HG03135 (cell line): ENCODE data around the gene ARRB2.

ENCODE experiments used
- ATAC-seq: cut with Tn5 transposase; IDR thresholded peaks from one replicate; pipeline ENCODE4 v1.9.1; 2021; ENCODE audit warnings: mild to moderate bottlenecking, moderate library complexity; ENCODE audit not compliant: unreplicated experiment

The ARRB2 gene

DNA sequence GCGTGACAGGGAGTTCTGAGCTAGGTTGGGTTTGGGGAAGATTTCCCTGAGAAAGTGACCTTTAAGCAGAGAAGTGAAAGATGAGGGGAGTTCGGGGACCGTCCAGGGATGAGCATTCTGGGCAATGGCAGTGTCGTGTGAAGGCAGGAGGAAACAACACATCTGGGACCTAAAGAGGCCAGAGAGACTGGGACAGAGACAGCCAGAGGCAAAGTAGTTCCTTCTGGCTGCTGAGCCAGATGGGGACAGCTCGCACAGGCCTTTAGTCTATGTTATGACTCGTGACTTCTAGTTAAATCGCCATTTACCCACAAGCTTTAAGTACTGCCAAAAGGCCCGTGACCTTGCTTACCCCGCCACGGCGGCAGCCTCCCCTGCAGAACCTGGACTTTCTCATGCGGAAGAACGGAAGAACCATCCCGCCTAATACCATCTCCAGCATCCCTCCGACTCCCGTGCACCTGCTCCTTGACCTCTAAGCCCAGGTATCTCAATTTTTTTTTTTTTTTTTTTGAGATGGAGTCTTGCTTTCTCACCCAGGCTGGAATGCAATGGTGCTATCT, 12.3 kb downstream of the ARRB2 start:
- no peak for ATAC-seq

DNA sequence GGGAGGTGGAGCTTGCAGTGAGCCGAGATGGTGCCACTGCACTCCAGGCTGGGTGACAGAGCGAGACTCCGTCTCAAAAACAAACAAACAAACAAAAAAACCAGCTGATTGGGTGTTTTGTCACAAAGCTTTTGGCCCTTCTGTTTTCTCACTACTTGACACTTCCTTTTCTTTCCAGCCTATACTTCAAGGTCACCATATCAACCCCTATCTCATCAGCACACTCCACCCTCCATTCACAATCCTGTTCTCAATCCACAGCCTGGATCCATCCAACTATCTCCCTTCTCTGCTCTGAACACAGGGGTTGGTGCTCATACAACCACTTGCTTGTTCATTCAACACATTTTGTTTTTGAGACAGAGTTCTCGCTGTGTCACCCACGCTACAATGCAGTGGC, 14.2 kb downstream of the ARRB2 start:
- no peak for ATAC-seq

DNA sequence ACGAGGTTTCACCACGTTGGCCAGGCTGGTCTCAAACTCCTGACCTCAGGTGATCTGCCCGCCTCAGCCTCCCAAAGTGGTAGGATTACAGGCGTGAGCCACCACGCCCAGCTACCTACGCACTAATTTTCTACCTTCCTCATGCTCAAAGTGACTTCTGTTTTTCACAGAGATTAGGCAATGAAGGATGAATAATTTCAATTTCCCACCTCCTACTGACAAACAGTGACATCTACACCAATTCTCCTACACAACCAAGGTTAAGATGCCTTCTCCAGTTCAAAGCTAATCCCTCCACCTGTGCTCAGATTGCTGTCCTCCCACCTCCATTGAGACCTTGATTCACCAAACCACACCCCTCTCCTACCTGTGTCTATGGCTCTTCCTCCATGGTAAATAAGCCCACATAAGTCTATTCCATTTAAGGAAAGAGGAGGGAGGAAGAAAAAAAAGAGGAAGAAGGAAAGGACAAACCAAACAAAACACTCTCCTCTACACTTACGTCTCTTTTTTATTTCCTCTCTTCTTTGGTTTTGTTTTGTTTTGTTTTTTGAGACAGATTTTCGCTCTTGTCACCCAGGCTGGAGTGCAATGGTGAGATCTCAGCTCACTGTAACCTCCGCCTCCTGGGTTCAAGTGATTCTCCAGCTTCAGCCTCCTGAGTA, 15.3 kb downstream of the ARRB2 start:
- no peak for ATAC-seq

DNA sequence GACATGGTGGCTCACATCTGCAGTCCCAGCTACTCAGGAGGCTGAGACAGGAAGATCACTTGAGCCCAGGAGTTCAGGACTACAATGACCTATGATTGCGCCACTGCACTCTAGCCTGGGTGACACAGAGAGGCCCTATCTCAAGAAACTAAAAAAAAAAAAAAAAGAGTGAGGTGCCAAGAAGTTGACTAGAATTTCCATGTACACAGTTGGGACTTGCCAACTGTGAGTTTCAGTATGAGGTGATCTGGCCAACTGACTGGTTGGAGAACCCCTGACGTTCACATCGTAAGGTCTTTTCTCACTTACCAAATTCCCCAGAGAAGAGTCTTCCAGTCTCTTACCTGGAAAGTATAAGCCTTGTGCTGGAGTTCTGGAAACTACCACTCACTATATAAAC, 17.7 kb downstream of the ARRB2 start:
- ATAC-seq, result no peak

DNA sequence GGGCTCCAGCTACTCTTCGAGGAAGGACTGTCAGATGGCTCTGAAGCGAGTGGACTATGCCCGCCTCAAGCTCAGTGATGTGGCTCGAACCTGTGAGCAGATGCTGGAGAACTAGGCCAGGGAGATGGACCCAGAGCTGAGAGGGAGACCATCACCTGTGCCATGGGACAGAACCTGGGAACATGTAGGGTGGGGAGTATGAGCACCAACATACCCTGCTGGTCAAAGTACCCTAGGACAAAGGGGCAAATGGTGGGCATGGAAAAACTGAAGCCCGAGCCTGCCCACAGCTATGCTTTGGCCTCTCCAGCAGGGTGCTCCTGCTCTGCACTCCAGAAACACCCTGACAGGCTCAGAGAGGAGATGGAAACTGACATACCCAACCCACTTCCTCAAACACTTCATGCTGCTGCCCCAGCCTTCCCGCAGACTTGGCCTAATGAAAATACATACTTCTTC, 22.7 kb downstream of the ARRB2 start:
- no peak for ATAC-seq

DNA sequence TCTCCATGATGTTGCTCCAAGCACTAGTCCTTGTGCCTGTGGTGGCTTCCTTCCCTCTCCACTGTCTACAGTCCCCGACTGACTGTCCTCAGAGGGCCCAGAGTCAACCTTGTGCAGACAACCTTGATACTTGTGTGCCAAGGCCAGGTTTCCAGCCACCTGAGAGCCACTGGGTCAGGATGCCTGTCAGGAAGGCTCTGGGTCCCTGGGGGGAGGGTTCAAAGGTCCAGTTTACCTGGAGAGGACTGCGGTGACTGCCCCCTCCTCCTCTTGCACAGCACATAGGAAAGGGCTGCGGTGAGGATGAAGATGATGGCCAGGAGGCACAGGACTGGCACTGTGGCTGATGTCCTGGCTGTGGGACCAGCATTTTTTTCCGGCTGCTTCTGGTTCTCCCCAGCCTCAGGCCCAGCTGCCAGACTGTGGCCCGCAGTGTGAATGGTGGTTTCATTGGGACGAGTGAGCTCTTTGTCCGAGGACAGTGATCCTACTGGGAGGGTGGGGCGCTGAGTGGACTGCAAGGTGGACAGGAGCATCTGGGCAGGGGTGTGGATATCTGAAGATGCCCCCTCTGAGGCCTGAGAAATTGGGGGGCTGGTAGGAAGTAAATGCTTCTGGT, 24.5 kb downstream of the ARRB2 start:
- ATAC-seq, result no peak

DNA sequence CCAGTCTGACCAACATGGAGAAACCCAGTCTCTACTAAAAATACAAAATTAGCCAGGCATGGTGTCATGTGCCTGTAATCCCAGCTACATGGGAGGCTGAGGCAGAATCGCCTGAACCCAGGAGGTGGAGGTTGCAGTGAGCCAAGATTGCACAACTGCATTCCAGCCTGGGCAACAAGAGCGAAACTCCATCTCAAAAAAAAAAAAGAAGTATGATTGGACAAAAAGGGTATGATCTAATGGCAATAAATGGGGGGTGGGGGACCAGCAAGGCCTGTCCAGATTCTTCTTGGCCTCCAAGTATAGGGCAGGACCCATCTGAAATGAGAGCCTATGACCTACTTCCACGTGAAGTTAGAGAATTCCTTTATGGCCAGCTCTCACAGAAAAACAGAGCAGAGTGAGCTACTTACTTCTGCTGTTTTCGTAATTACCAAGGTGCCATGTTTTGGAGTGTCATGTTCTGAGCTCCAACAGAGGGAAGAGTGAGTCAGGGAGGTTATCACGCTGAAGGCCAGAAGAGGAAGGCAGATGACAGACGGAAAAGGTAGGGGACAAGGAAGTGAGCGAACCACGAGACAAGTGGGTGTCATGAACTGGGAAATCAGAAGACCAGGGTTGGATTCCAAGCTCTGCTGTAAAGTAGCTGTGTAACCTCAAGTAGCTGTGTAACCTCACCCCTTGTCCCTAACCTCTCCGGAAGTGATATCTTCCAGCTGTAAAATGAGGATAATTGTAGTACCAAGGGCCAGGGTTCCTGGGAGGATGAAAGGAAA, 25.6 kb downstream of the ARRB2 start:
- ATAC-seq, result no peak

DNA sequence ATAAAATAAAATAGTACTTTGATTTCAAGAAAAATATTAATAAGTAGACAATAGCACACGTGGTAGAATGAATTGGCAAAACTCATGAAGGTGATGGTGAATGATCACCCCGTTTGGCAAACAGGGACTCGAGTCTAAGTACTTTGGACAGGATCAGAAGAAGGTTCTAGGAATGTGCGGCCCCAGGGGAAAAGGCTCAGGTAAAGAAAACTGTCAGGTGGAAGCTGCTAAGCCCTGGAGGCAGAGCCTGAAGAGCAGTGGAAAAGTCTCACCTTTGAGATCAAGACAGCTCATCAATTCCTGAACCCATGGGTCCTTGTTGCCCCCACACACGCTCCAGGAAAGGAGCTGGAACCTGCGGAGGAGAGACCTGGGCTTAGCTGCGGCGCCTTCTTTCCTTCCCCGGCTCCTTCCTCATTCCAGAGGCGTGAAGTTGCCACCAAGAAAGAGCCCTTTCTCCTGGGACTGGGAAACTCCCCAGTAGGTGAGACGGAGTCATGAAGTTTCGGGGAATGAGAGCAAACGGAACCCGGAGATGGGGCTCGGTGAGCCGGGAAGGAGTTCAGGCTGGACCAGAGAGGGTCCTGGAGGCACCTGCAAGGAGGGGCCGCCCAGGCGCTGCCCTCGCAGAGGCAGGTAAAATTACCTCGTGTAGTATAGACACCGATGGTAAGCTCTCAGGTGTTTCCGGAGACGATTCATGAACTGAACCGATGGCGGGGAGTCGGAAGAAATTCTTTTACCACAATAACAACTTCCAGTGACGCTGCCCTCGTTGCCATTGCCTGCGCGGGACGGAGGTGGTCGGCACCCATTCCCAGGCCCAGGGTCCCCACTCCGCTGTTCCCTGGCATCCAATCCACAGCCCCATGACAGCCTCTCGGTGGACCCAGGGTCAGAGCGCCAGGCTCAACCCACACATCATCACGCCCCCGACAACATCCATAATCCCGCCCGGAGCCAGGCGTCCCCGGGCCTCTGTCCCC, 28.0 kb downstream of the ARRB2 start:
- no peak for ATAC-seq

DNA sequence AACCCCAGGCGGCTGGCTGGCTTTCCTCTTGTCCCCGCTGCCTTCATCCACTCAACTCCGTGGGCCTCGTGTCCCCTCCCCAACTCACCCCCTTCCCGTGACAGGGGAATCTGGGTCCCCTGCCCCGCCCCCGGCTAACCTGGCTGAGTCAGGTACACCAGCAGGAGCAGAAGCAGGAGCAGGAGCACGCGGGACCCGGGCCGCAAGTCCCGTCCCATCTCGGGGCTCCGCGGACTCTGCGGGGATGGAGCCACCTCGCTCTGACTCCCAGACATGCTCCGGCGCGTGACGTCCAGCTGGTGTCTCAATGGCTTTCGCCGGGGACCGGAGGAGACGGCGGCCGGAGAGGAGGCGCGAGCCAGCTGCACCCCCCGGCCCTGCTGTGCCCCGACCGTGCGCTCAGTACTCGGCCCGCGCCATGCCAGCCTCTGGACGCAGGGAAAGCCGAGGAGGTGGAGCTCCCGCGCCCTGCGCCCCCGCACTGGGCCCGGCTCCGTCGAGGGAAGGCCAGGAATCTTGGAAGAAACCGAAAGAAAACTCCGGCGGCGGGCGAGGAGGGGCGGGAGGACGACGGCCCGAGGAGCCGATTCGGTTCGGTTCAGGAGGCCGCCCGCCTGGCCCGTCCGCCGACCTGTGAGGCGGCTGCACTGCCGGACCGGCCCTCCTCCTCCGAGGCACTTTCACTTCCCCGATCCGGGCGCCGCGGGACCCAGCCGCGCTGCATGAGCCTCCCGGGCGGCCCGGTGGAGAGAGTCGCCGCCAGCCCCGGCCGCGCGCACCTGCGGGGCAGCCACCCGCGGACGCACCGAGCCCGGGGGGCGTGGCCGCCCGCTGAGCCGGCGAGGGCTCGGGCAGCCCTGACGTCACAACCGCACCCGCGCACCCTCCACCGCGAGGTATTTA, 28.9 kb downstream of the ARRB2 start, which contains the start of the genes CXCL16 and ZMYND15:
CXCL16 (minus strand) TSS at position 807 of the 903 bp plus-strand sequence; CDS start at position 218, 589 bp downstream.
ZMYND15 (plus strand) TSS at position 712 of the 903 bp plus-strand sequence. CDS start 716 bp downstream, outside the sequence.
- no peak for ATAC-seq

DNA sequence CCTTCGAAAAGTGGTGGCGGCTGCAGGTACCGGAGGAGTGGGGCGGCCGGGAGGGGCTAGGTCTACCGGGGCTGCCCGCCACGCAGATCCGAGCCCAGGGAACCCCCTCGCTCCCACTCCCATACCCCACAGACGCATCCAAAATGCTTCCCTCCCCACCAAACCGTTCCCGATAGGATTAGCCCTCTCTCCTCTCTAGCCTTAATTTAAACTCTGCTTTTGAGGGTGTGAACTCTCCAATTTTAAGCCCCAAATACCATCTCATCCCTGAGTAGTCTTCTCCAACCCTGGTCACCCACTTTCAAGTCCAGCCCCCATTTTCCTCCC, 29.6 kb downstream of the ARRB2 start:
- no peak for ATAC-seq

DNA sequence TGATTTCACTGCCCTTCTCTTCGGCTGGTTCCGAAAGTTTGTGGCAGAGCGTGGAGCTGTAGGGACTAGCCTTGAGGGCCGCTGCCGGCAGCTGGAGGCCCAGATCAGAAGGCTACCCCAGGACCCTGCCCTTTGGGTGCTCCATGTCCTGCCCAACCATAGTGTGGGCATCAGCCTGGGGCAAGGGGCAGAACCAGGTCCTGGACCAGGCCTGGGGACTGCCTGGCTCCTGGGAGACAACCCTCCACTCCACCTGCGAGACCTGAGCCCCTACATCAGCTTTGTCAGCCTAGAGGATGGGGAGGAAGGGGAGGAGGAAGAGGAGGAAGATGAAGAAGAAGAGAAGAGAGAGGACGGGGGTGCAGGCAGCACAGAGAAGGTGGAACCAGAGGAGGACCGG, 30.2 kb downstream of the ARRB2 start:
- no peak for ATAC-seq

DNA sequence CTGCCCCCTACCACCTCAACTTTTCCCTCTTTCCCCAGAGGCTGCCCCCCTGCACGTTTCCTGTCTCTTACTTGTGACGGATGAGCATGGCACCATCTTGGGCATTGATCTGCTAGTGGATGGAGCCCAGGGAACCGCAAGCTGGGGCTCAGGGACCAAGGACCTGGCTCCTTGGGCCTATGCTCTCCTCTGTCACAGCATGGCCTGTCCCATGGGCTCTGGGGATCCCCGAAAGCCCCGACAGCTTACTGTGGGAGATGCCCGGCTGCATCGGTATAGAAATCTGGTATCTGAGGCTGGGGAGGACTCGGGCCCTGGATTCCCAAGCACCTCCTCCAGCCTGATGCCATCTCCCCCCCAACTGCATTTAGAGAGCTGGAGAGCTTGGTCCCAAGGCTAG, 31.1 kb downstream of the ARRB2 start:
- ATAC-seq, result no peak

DNA sequence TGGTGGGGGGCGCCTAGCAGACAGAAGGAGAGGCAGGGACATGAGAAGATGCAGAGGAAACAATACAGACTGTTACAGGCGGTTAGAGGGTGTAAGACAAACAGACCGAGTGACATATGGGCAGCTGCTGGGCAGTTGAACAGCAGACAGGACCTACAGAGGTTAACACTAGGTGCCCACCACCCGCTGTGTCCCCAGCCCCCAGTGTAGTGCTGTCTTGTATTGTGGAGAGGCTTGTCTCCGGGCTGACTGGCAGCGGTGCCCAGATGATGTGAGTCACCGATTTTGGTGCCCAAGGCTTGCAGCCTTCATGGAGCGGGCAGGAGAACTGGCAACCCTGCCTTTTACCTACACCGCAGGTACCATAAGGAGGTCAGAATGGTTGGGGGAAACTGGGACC, 31.7 kb downstream of the ARRB2 start:
- no peak for ATAC-seq

DNA sequence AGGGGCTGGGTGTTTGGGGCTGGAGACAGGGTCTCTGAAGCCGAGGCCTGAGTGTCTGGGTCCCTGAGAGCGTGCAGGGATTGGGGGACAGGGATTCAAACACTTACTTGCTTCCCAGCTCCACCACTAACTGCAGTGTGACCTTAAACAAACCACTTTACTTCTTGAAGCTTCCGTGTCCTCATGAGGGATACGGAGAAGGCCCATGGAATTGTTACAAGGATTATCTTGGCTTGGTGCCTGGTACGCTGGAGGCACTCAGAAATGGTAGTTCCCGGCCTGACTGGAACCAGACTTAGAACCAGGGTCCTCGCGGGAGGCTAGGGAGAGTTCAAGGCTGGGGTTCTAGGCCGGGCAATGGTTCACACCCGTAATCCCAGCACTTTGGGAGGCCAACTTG, 32.2 kb downstream of the ARRB2 start:
- ATAC-seq, result no peak

DNA sequence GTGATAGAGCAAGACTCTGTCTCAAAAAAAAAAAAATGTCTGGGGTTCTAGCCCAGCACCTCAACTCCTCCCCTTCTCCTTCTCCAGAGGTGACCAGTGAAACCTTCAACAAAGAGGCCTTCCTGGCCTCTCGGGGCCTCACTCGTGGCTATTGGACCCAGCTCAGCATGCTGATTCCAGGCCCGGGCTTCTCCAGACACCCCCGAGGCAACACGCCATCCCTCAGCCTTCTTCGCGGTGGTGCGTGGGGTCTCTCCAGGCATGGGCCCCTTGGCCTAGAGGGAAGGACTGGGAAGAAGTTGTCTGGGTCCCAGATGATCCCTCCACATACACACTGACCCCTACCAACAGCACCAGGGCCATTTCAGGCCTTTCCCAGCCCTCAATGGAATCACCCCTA, 32.8 kb downstream of the ARRB2 start:
- no peak for ATAC-seq

DNA sequence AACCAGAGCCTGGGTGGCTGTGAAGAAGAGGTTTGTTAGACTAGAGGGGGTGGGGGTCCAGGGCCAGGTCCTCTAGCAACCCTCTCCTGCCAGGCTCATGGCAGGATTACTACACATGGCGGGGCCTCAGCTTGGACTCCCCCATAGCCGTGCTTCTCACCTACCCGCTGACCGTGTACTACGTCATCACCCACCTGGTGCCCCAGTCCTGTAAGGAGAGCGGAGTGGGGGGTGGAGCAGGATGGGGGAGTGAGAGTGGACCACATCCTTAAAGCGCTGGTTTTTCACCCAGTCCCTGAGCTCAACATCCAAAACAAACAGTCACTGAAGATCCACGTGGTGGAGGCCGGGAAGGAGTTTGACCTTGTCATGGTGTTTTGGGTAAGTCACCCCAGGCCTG, 33.5 kb downstream of the ARRB2 start:
- ATAC-seq, result no peak

DNA sequence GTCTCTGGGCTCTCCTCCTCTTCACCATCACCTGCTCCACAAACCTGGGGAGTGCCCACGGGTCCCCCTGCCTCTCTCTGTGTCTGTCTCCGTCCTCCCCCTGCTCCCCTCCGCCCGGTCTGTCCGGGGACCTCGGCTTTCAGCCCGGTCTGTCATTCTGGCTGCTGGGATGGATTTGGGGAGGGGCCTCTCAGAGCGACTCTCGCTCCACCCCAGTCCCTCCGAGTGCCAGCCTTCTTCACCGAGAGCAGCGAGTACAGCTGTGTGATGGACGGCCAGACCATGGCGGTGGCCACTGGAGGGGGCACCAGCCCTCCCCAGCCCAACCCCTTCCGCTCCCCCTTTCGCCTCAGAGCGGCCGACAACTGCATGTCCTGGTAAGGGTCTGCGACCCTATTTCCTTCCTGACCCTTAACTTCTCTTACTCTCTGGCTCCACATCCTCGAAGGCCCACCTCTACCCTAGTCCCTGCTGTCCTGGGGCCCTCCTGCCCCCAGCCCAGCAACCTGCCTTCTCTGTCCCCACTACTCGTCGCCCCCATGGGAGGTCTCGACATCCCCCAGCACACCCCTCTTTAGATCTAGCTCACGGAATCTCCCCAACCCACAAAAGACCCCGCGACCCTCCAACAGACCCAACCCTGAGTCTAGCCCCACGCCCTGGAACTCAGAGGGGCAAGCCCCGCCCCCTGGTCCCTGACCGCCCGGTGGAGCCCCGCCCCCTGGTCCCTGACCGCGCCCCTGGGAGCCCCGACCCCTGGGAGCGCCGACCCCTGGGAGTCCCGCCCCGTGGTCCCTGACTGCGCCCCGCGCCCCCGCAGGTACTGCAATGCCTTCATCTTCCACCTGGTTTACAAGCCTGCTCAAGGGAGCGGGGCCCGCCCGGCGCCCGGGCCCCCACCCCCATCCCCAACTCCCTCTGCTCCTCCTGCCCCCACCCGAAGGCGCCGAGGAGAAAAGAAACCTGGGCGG, 34.9 kb downstream of the ARRB2 start:
- no peak for ATAC-seq

DNA sequence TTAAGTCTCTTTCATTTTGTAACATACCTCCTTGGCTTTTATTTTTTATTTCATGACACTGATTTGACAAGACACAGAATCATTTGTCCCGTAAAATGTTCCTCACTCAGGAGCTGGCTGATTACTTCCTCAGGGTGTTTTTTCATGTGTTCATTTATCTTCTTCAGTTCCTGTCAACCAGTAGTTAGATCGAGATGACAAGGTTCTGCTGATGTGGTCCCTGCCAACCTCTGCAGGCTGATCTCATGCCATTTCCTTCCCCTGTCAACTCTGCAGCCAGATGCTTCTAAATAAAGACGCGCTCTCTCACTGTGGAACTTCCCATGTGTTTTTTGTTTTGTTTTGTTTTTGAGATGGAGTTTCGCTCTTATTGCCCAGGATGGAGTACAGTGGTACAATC, 37.4 kb downstream of the ARRB2 start:
- ATAC-seq, result no peak
